Upper lobe of left lung (tissue), 4 donors: Measurements from ENCODE around the gene NDUFB2.

ENCODE experiments used
- CTCF ChIP-seq, 6 experiments: fragments of 450-650 bp in 4 of 6; fragments of 200-600 bp in 2 of 6; sonication (generic) in 2 of 6; IDR thresholded peaks; one replicate each; pipeline ENCODE4 v1.5.1; 2016 to 2019; ENCODE audit warnings: antibody characterized with exemption in 6 of 6
- EP300 ChIP-seq, 4 donors: sonication (generic); formaldehyde crosslinking; IDR thresholded peaks; one replicate each; pipeline ENCODE4 v1.5.1; 2017; ENCODE audit warnings: antibody characterized with exemption in 4 of 4, control low read depth in 2 of 4
- POLR2A ChIP-seq, 4 donors: fragments of 450-650 bp; IDR thresholded peaks; one replicate each; pipeline ENCODE4 v1.5.1; 2016 to 2017; ENCODE audit warnings: antibody characterized with exemption in 4 of 4, mild to moderate bottlenecking in 2 of 4
- POLR2AphosphoS5 ChIP-seq, 2 donors: sonication (generic); formaldehyde crosslinking; IDR thresholded peaks; one replicate each; pipeline ENCODE4 v1.5.1; 2017; ENCODE audit warnings: antibody characterized with exemption in 2 of 2

- peak in 2 of 4 donors; percentile 49 to 51 for TF ChIP-seq POLR2A (IDR thresholded peaks at IDR 0.05)
- TF ChIP-seq CTCF (IDR thresholded peaks at IDR 0.05), result peak in 1 of 6 experiments; percentile 8
- no peak for TF ChIP-seq EP300 (IDR thresholded peaks at IDR 0.05)
- no peak for TF ChIP-seq POLR2AphosphoS5 (IDR thresholded peaks at IDR 0.05)
Measured at GRCh38 chr7:140673063-140673773, 23.3 kb upstream of the NDUFB2 start.
